ENCODE measurements around the gene NRAP. TPM values are rescaled to one million over a fixed set of nuclear protein-coding genes. Genes with fewer than 3 reads are reported as not detected.

The NRAP gene
- total and polyA plus RNA-seq, 10 of the 15 experiments (the other 5 are each of a cell fraction or from before 2014, with no cell fraction given), result not detected

DNA sequence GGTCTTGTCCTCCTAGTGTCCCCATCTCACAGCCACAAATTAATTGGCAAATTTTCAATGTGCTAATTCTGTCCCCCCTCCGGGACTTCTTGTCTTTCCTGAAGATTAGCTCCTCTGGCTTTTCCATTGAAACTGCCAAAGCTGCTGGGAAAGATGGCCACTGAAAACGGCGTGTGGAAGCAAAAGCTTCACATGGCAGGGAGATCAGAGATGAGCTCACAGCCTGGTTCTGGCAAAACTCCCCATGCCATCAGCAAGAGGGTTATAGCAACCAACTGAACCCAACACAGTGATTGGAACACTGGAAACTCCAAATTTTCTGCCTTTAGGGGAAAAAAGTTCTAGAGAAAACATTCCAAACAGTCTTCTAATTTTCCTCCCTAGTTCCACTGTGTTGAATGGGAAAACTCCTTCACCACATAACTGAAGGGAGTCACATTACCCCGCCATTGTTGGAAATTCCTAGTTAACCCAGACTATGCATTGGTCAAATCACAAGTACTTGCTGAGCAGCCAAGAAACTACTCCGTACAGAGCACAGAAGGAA is 37.0 kb downstream of the NRAP start (continued):
- TF ChIP-seq IRF4 (IDR thresholded peaks at IDR 0.05; ENCODE audit: low read depth, low read length) (no peak), ETV6 (conservative IDR thresholded peaks at IDR 0.05 in 1 of 2, IDR thresholded peaks at IDR 0.05 in 1 of 2; ENCODE audit: borderline replicate concordance in 1 of 2, low read depth in 1 of 2) (no peak)

- ATAC-seq, result no peak
Measured at GRCh38 chr10:113625461-113626186, 38.2 kb downstream of the NRAP start.

More at GRCh38 chr10:113625461-113626186, 38.2 kb downstream of the NRAP start:
- no TSS peak for BruUV-seq (replicated peaks)
- Histone ChIP-seq H3K4me2 (ENCODE audit: control insufficient read depth, insufficient read depth) (no peak overlapping the region), H4K20me1 (ENCODE audit: control insufficient read depth, insufficient read depth) (no peaks in the 10 kb centered on the region), H3K27ac (ENCODE audit: control insufficient read depth, insufficient read depth) (no peak overlapping the region), H3K4me3 (no peak overlapping the region), H3K9ac (ENCODE audit: control insufficient read depth, insufficient read depth, low read length) (no peak overlapping the region), H3K4me1 (ENCODE audit: control insufficient read depth, insufficient read depth, low read length) (no peaks in the 10 kb centered on the region), H3K36me3 (ENCODE audit: control insufficient read depth in 2 of 2, insufficient read depth in 2 of 2, low read length in 1 of 2) (no peaks in the 10 kb centered on the region), H2AFZ (ENCODE audit: control insufficient read depth, low read depth, low read length) (no peak overlapping the region), H3K27me3 (replicated peaks in 1 of 2; ENCODE audit: control insufficient read depth in 2 of 2, insufficient read depth in 2 of 2, low read length in 1 of 2) (peaks cover 5 to 7% of the 10 kb centered on the region in 2 experiments; a peak in 3 of 4 replicates), H3K9me3 (replicated peaks; ENCODE audit: control insufficient read depth, insufficient read depth, low read length) (no peaks in the 10 kb centered on the region), H3K79me2 (ENCODE audit: control insufficient read depth, insufficient read depth, low read length) (no peaks in the 10 kb centered on the region)
- DNase-seq (ENCODE audit: low read depth, low spot score) (no peak), FAIRE-seq (no peak)
- CTCF ChIA-PET, result interaction anchor here (0.8 to 3.1 kb wide), 2 partner anchors 10 to 155 kb away, joined by 3 to 11 read pairs; no protein-coding TSS in a partner anchor
- POLR2A ChIA-PET, result no interaction called here
- TF ChIP-seq MTA2 (IDR thresholded peaks at IDR 0.05; ENCODE audit: low read depth) (no peak), EP300 (IDR thresholded peaks at IDR 0.05; ENCODE audit: borderline replicate concordance in 1 of 2, control insufficient read depth in 1 of 2, low read depth in 2 of 2, low read length in 2 of 2) (no peak), BRCA1 (IDR thresholded peaks at IDR 0.05; ENCODE audit: low read depth, low read length) (no peak), DPF2 (IDR thresholded peaks at IDR 0.05) (no peak), ZNF274 (IDR thresholded peaks at IDR 0.05; ENCODE audit: insufficient read depth, insufficient read length) (no peak), MEF2B (IDR thresholded peaks at IDR 0.05; ENCODE audit: partially characterized antibody, poor library complexity, severe bottlenecking) (no peak)
- TF ChIP-seq, protein P1, sequence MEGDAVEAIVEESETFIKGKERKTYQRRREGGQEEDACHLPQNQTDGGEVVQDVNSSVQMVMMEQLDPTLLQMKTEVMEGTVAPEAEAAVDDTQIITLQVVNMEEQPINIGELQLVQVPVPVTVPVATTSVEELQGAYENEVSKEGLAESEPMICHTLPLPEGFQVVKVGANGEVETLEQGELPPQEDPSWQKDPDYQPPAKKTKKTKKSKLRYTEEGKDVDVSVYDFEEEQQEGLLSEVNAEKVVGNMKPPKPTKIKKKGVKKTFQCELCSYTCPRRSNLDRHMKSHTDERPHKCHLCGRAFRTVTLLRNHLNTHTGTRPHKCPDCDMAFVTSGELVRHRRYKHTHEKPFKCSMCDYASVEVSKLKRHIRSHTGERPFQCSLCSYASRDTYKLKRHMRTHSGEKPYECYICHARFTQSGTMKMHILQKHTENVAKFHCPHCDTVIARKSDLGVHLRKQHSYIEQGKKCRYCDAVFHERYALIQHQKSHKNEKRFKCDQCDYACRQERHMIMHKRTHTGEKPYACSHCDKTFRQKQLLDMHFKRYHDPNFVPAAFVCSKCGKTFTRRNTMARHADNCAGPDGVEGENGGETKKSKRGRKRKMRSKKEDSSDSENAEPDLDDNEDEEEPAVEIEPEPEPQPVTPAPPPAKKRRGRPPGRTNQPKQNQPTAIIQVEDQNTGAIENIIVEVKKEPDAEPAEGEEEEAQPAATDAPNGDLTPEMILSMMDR (IDR thresholded peaks at IDR 0.05 in 2 of 3, conservative IDR thresholded peaks at IDR 0.05 in 1 of 3; ENCODE audit: control insufficient read depth in 2 of 3, extremely low read depth in 1 of 3, insufficient read depth in 1 of 3, low read depth in 3 of 3, low read length in 3 of 3), result no peak
- TF ChIP-seq, protein P2, sequence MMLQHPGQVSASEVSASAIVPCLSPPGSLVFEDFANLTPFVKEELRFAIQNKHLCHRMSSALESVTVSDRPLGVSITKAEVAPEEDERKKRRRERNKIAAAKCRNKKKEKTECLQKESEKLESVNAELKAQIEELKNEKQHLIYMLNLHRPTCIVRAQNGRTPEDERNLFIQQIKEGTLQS (IDR thresholded peaks at IDR 0.05; ENCODE audit: borderline replicate concordance, extremely low read depth, low read depth, low read length), result no peak
- SMC1A ChIA-PET (ENCODE audit: uncharacterized antibody, unreplicated experiment), result no interaction called here
- intact Hi-C loops (cut with micrococcal nuclease; ENCODE audit: unreplicated experiment) (no loop called here), in situ Hi-C loops (cut with MboI) (no loop called here)
- RAD21 ChIA-PET (ENCODE audit: unreplicated experiment), result no interaction called here
- WGBS (ENCODE audit: insufficient coverage, insufficient replicate concordance, low lambda C conversion rate, missing lambda C conversion rate), result 29% methylated on average over 10 of the region's 10 CpGs

Data from GM12878 (cell line).